HG02970 (cell line): ENCODE results near the gene LIN52.

Experiments
- ATAC-seq: cut with Tn5 transposase; IDR thresholded peaks from one replicate; pipeline ENCODE4 v1.9.1; 2021; ENCODE audit warnings: mild to moderate bottlenecking, moderate library complexity, moderate number of reproducible peaks; ENCODE audit not compliant: unreplicated experiment, low FRiP score

The LIN52 gene

GRCh38 chr14:74169906-74170305 is 85.2 kb downstream of the LIN52 start:
- no peak for ATAC-seq

- no peak for ATAC-seq
Observed at GRCh38 chr14:74176400-74176793, 91.6 kb downstream of the LIN52 start.

- ATAC-seq: no peak
Observed at GRCh38 chr14:74179856-74180255, 95.1 kb downstream of the LIN52 start.

- ATAC-seq: no peak
Observed at GRCh38 chr14:74190927-74191575, 106.3 kb downstream of the LIN52 start.

- no peak for ATAC-seq
Observed at GRCh38 chr14:74194506-74195274, 109.9 kb downstream of the LIN52 start.

GRCh38 chr14:74195623-74196022 is 110.9 kb downstream of the LIN52 start:
- ATAC-seq: no peak

- no peak for ATAC-seq
Observed at GRCh38 chr14:74198441-74199234, 113.9 kb downstream of the LIN52 start.

- no peak for ATAC-seq
Observed at GRCh38 chr14:74202113-74202512, 117.4 kb downstream of the LIN52 start.

- no peak for ATAC-seq
Observed at GRCh38 chr14:74203639-74204038, 118.9 kb downstream of the LIN52 start.

- no peak for ATAC-seq
Observed at GRCh38 chr14:74204491-74204890, 119.7 kb downstream of the LIN52 start.

- ATAC-seq: no peak
Observed at GRCh38 chr14:74205882-74206281, 121.1 kb downstream of the LIN52 start.

GRCh38 chr14:74207943-74208342 is 123.2 kb downstream of the LIN52 start:
- ATAC-seq: no peak

- no peak for ATAC-seq
Observed at GRCh38 chr14:74208642-74209041, 123.9 kb downstream of the LIN52 start.

- no peak for ATAC-seq
Observed at GRCh38 chr14:74211945-74212580, 127.3 kb downstream of the LIN52 start.

GRCh38 chr14:74213907-74214803 is 129.4 kb downstream of the LIN52 start:
- no peak for ATAC-seq

GRCh38 chr14:74216671-74217070 is 131.9 kb downstream of the LIN52 start:
- ATAC-seq: no peak

GRCh38 chr14:74217672-74218448 is 133.1 kb downstream of the LIN52 start:
- no peak for ATAC-seq

GRCh38 chr14:74218462-74218861 is 133.7 kb downstream of the LIN52 start:
- no peak for ATAC-seq
